GM21423 (cell line): ENCODE measurements around the gene ARL4A.
"Not testable (repeated sequence)": the region's sequence is repeated elsewhere in the genome, so short reads cannot be mapped to it uniquely, and the experiment has no call there.

Source experiments
- ATAC-seq: cut with Tn5 transposase; IDR thresholded peaks from one replicate; pipeline ENCODE4 v1.9.1; 2021; ENCODE audit warnings: mild to moderate bottlenecking, moderate library complexity; ENCODE audit not compliant: unreplicated experiment

The ARL4A gene, protein sequence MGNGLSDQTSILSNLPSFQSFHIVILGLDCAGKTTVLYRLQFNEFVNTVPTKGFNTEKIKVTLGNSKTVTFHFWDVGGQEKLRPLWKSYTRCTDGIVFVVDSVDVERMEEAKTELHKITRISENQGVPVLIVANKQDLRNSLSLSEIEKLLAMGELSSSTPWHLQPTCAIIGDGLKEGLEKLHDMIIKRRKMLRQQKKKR

DNA sequence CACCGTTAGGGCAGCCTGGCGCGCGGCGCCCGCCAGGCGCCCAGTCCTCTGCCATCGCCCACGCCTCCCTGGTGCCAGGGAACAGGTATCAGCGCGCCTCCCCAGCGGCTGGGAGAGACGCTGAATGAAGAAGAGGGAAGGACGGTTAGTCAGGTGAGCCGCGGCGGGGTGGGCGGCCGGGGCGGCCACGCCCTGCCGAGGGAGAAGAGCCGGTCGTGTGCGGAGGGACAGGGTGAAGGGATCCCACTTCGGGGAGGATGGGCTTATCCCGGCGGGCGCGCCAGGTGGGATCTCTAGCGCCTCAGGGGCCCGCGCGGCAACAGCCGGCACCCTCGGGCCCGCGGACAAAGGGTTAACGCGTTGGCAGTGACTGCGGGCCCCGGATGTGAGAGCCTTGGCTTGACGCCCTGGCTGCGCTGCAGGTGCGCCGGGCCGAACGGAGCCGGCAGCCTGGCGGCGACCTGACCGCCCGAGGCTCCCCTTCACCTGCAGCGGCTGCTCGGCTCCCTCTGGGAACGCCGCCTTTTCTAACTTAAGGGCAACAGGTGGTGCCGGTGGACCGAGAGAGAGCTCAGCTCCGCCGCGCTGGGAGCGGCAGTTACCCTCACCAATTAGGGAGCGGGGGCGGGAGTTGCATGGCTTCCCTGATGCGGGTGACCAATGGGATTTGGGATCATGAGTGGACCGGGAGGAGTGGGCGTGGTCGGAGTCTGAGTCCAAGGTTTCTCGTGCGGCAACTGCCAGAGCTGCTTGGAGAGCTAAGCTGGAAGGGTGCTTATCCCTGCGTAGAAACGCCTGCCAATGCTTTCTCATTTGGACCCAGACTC is at the start of gene ARL4A:
ARL4A (plus strand) TSS at position 743 of the 827 bp plus-strand sequence. CDS start 622 bp downstream, outside the sequence.
- peak; percentile 77 for ATAC-seq

DNA sequence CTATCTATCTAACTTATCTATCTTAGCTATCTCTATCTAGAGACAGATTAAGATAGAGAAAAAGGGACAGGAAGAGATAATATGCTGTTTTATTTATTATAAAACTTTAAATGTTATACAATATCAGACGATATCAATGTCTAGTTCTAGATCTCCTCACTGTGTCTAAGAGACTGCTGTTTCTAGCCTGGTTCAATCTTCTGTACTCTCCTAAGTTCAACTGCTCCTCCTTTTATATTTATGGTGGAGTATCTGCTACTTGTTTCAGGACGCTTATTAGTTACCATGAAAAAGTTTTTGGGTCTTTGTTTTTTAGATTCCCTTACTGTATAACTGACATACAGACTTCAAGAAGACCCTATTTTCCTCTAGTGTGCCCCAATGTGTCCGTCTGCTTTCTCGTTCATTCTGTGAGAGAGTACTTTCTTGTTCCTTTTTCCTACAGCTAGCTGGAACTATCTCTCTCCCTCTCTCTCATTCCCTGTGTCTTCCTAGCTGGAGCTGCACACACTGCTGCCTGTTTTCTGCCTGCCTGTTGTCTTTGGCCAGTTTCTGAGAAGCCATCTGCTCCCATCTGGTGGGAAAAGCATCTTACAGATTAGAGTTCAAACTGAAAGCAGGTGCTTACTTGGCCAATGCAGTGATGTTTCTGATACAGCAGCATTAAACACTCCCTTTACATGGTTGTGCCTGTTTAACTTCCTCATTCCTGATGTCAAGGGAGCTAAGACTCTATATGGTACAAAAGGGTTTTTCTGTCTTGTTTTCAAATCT is 49.4 kb upstream of the ARL4A start:
- ATAC-seq, result peak; percentile 63

DNA sequence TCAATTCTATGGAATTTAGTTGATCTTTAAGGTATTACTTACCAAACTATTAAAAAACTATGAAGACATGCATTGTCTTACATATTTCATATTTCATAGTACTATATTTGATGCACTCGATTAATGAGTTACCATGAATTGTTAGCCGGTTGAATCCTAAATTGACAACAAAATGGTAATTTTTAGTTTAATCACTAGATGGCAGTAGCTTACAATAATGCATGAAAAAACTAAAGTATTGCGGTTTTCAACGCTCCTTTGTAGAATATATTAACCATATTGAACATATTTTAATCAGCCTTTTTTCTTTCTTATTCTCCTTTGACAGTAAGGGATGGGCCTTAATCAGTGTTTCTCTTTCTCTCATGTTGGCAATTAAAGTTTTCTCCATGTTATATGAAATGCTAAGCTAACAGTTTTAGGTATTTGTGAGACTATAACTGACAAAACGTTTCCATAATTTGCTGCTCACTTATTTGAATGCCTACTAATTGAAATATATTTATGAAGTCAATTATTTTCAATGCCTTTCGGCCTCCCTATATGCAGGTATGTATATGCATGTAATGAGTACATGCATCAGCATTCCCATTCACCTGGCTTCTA is 48.5 kb upstream of the ARL4A start:
- ATAC-seq, result peak; percentile 37

GRCh38 chr7:12640299-12641096 is 46.9 kb upstream of the ARL4A start:
- ATAC-seq, result no peak

GRCh38 chr7:12641196-12641595 is 46.2 kb upstream of the ARL4A start:
- no peak for ATAC-seq

- ATAC-seq, result no peak
Observed at GRCh38 chr7:12642508-12642907, 44.9 kb upstream of the ARL4A start.

DNA sequence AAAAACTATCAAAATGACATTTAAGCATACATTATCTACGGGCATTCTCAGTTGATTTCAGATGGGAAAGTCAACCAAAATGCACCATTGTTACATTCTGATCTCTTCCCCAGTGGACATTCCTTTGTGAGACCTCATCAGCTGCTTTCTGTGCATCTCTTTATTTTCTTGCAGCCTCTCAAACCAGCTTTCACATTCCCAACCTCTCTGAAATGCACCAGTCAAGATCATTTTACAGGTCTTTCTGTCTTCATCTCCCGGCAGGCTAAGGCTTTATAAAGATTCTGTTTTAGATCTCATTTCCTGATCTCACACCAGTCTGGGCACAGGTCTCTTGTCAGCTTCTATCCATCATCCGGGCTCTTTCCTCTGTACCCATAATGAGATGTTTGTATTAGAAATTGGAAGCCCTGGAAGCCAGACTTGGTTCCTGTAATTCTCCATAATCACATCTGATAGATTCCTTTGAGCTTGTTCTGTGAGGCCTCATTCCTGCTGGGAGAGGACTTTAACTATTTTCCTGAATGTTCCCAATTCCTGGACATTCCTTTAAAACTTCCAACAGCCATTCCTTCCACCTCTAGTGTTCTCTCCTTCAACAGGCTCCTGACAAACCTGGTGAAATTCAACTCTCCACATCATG is 44.3 kb upstream of the ARL4A start:
- ATAC-seq, result no peak

DNA sequence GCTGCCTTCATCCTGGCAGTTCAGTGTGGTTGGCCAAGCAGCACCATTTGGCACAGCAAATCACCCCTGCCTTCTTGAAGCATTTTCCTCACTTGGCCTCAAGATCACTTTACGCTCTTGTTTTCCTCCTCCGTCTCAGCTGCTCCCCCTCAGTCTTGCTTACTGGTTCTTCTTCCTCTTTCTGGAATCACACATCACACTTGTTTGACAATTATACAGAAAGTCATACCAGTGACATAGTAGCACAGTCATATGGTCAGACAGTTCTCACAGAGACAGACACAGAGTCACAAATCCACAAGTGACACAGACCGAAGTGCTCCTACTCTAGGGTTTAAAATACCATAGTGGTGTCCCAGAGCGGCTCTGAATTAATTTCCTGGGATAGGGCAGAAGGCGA is 43.8 kb upstream of the ARL4A start:
- ATAC-seq, result no peak

- ATAC-seq, result not testable (repeated sequence)
Observed at GRCh38 chr7:12645212-12645611, 42.2 kb upstream of the ARL4A start.

DNA sequence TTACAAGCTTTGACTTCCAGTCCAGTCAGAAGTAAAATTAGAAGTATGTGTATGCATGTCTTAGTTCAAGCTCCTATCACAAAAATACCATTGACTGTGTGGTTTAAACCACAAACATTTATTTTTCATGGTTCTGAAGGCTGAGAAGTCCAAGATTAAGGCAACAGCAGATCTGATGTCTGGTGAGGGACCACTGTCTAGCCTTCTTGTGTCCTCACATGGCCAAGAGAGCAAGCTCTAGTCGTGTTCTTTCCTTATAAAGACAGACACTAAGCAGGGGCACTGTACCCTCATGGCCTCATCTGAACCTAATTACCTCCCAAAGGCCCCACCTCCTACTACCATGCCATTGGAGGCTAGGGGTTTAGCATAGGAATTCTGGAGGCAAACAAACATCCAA is 41.3 kb upstream of the ARL4A start:
- ATAC-seq, result no peak

DNA sequence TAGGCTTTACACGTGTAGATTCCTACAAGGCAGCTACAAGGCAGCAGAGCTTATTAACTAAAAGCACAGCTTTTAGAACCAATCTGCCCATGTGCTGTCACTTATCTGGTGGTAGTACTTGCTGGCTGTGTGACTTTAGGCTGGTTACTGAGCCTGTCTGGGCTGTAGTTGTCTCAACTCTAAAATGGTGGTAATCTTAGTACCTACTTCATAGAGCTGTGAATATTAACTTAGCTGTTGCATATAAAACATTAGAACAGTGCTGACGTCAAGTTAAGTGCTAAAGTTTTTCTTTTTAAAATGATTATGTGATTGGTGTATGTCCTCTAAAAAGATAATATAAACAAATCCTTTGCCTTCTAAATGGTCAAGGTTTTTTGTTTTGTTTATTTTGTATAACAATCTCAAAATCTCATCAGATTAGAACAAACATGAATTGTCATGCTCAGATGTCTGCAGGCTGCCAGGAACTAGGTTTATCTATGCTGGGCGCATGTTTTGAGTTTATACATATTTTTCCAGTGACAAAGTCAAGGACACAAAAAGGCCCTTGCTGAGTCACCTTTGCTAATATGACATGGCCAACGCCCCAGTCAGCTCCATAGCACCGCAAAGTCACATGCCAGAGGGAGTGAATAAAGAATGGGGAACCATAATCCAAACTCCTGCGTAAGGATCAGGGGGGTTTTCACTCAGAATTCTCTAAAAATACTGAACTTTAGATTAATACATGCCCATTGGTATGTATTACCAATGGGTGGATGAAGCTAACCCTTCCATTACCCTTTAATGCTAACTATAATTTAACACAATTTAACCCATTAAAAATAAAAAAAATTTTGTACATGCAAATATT is 39.8 kb upstream of the ARL4A start:
- no peak for ATAC-seq

GRCh38 chr7:12648704-12649261 is 38.6 kb upstream of the ARL4A start:
- ATAC-seq, result no peak

GRCh38 chr7:12649348-12649747 is 38.1 kb upstream of the ARL4A start:
- no peak for ATAC-seq

GRCh38 chr7:12650080-12650479 is 37.4 kb upstream of the ARL4A start:
- ATAC-seq, result no peak

DNA sequence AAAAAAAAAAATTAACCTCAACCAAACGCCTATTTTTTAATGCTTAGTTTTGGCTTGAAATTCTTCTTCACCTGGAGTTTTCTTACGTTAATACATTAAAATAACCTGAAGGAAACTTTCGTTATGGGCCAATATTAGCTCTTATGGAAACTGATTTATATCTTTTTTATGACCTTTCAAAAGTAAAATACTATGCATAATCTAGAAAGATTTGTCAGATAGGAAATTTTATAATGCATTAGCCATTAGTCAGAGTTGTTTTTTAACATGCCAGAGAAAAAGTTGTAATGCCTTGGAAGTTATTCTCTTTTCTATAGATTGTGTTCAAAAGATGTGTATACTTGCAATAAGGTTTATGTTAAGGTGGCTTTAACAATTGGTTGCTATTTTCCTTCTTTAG is 34.3 kb upstream of the ARL4A start:
- no peak for ATAC-seq

DNA sequence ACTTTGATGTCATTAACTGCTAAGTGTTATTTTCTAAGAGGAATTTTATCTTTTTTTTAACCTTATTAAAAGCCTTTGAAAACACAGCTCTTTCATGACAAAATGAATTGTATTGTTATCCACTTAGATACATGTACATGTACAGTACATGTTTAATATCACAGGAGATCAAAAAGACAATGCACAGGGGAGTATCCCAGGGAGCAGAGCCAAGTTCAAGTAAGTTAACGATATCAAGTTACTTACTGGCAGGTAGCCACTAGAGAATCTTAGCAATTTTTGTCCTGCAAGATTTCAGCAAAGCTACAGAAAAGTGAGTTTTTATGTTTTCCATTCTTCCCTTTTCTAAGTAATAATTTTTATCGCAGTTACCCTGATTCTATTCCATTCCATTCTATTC is 33.9 kb upstream of the ARL4A start:
- no peak for ATAC-seq

- ATAC-seq, result no peak
Observed at GRCh38 chr7:12655161-12655560, 32.3 kb upstream of the ARL4A start.

DNA sequence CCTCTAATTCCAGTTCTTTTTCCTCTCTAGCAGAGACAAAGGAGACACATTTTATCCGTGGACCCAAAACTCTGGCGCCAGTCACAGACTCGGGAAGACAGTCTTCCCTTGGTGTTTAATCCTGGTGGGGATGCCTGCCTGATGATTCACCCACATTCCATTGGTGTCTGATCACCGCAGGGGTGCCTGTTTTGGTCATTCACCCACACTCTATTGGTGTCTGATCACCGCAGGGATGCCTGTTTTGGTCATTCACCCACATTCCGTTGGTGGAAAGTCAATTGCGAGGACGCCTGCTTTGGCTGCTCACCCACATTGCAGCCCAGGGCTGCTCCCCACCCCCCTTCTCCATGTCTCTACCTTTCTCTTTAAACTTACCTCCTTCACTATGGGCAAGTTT is 27.0 kb upstream of the ARL4A start:
- not testable (repeated sequence) for ATAC-seq

GRCh38 chr7:12660986-12661385 is 26.4 kb upstream of the ARL4A start:
- not testable (repeated sequence) for ATAC-seq
